AG10803 (cell line): ENCODE data around the gene C1QC.

Source experiments
- DNase-seq: peaks from one replicate; pipeline ENCODE4 v3.0.0; 2010; ENCODE audit warnings: low read depth
- H3K4me3 ChIP-seq: 2 replicates; pipeline ENCODE4 v1.5.1; 2011; ENCODE audit warnings: mild to moderate bottlenecking, low read length, control low read depth
- CTCF ChIP-seq: conservative IDR thresholded peaks from 2 replicates; pipeline ENCODE4 v1.5.1; 2011; ENCODE audit warnings: mild to moderate bottlenecking, low read length, control low read depth, inconsistent platforms

Gene C1QC

GRCh38 chr1:22643381-22643780, at the start of gene C1QC:
Gene C1QC (plus strand): TSS chr1:22643633. CDS start chr1:22644024, 391 bp downstream.
- TF ChIP-seq CTCF, result no peak
- no peak for DNase-seq
- H3K4me3 ChIP-seq, result no peak within 1 kb of the TSS

- no peak for TF ChIP-seq CTCF
- DNase-seq, result no peak
- H3K4me3 ChIP-seq, result no peak overlapping the region
Measured at GRCh38 chr1:22594396-22594795, 49.0 kb upstream of the C1QC start.

GRCh38 chr1:22595108-22595507, 48.3 kb upstream of the C1QC start:
- no peak overlapping the region for H3K4me3 ChIP-seq
- TF ChIP-seq CTCF, result no peak
- no peak for DNase-seq

- H3K4me3 ChIP-seq, result no peak overlapping the region
- DNase-seq, result no peak
- TF ChIP-seq CTCF, result no peak
Measured at GRCh38 chr1:22597301-22597965, 46.0 kb upstream of the C1QC start.

- TF ChIP-seq CTCF, result no peak
Measured at GRCh38 chr1:22597996-22598395, 45.4 kb upstream of the C1QC start.

GRCh38 chr1:22598736-22599135, 44.7 kb upstream of the C1QC start:
- no peak overlapping the region for H3K4me3 ChIP-seq
- DNase-seq, result no peak
- no peak for TF ChIP-seq CTCF

More at GRCh38 chr1:22597996-22598395, 45.4 kb upstream of the C1QC start:
- DNase-seq, result no peak
- no peak overlapping the region for H3K4me3 ChIP-seq

- no peak for DNase-seq
- H3K4me3 ChIP-seq, result no peak overlapping the region
- TF ChIP-seq CTCF, result no peak
Measured at GRCh38 chr1:22600071-22600816, 43.2 kb upstream of the C1QC start.
